Measurements from ENCODE around the gene TM7SF3.

The TM7SF3 gene

GRCh38 chr12:27000961-27001360 lies 13.2 kb downstream of the TM7SF3 start:
- in situ Hi-C loops (cut with HindIII; ENCODE audit: low sequenced_read_pairs) = no loop called here
- no peak for TF ChIP-seq CTCF (IDR thresholded peaks at IDR 0.05; ENCODE audit: low read depth, low read length)
- no peak overlapping the region for H3K4me3 ChIP-seq (ENCODE audit: low read depth, low read length)
- no peak for DNase-seq (ENCODE audit: low read depth, low spot score)

GRCh38 chr12:26997003-26997402 lies 17.2 kb downstream of the TM7SF3 start:
- TF ChIP-seq CTCF (IDR thresholded peaks at IDR 0.05; ENCODE audit: low read depth, low read length) = no peak
- DNase-seq (ENCODE audit: low read depth, low spot score) = no peak
- no peak overlapping the region for H3K4me3 ChIP-seq (ENCODE audit: low read depth, low read length)
- in situ Hi-C loops (cut with HindIII; ENCODE audit: low sequenced_read_pairs) = no loop called here

GRCh38 chr12:26995706-26996105 lies 18.5 kb downstream of the TM7SF3 start:
- no peak for DNase-seq (ENCODE audit: low read depth, low spot score)
- no peak overlapping the region for H3K4me3 ChIP-seq (ENCODE audit: low read depth, low read length)
- in situ Hi-C loops (cut with HindIII; ENCODE audit: low sequenced_read_pairs) = no loop called here
- no peak for TF ChIP-seq CTCF (IDR thresholded peaks at IDR 0.05; ENCODE audit: low read depth, low read length)

- no peak for TF ChIP-seq CTCF (IDR thresholded peaks at IDR 0.05; ENCODE audit: low read depth, low read length)
- H3K4me3 ChIP-seq (ENCODE audit: low read depth, low read length) = no peak overlapping the region
- in situ Hi-C loops (cut with HindIII; ENCODE audit: low sequenced_read_pairs) = no loop called here
- no peak for DNase-seq (ENCODE audit: low read depth, low spot score)
Measured at GRCh38 chr12:26994109-26994508, 20.1 kb downstream of the TM7SF3 start.

GRCh38 chr12:26991826-26992225 lies 22.4 kb downstream of the TM7SF3 start:
- in situ Hi-C loops (cut with HindIII; ENCODE audit: low sequenced_read_pairs) = no loop called here
- TF ChIP-seq CTCF (IDR thresholded peaks at IDR 0.05; ENCODE audit: low read depth, low read length) = no peak
- H3K4me3 ChIP-seq (ENCODE audit: low read depth, low read length) = no peak overlapping the region
- no peak for DNase-seq (ENCODE audit: low read depth, low spot score)

- H3K4me3 ChIP-seq (ENCODE audit: low read depth, low read length) = no peak overlapping the region
- in situ Hi-C loops (cut with HindIII; ENCODE audit: low sequenced_read_pairs) = no loop called here
- no peak for TF ChIP-seq CTCF (IDR thresholded peaks at IDR 0.05; ENCODE audit: low read depth, low read length)
- DNase-seq (ENCODE audit: low read depth, low spot score) = no peak
Measured at GRCh38 chr12:26989873-26990272, 24.3 kb downstream of the TM7SF3 start.

GRCh38 chr12:26988703-26989102 lies 25.5 kb downstream of the TM7SF3 start:
- in situ Hi-C loops (cut with HindIII; ENCODE audit: low sequenced_read_pairs) = no loop called here
- no peak overlapping the region for H3K4me3 ChIP-seq (ENCODE audit: low read depth, low read length)
- DNase-seq (ENCODE audit: low read depth, low spot score) = no peak
- no peak for TF ChIP-seq CTCF (IDR thresholded peaks at IDR 0.05; ENCODE audit: low read depth, low read length)
